ENCODE results near the gene UBL3.

The UBL3 gene

GRCh38 chr13:29810145-29810742, 40.2 kb downstream of the UBL3 start:
- DNase-seq (ENCODE audit: low read depth in 2 of 2), result no peak

GRCh38 chr13:29808264-29808663, 42.2 kb downstream of the UBL3 start:
- no peak for DNase-seq (ENCODE audit: low read depth in 2 of 2)

GRCh38 chr13:29805994-29806979, 44.1 kb downstream of the UBL3 start:
- no peak for DNase-seq (ENCODE audit: low read depth in 2 of 2)

GRCh38 chr13:29803221-29803620, 47.2 kb downstream of the UBL3 start:
- no peak for DNase-seq (ENCODE audit: low read depth in 2 of 2)

- DNase-seq (ENCODE audit: low read depth in 2 of 2), result no peak
Measured at GRCh38 chr13:29802621-29803020, 47.8 kb downstream of the UBL3 start.

GRCh38 chr13:29801737-29802305, 48.6 kb downstream of the UBL3 start:
- DNase-seq (ENCODE audit: low read depth in 2 of 2), result no peak

GRCh38 chr13:29801102-29801501, 49.3 kb downstream of the UBL3 start:
- no peak for DNase-seq (ENCODE audit: low read depth in 2 of 2)

- no peak for DNase-seq (ENCODE audit: low read depth in 2 of 2)
Measured at GRCh38 chr13:29800687-29801086, 49.7 kb downstream of the UBL3 start.

- DNase-seq (ENCODE audit: low read depth in 2 of 2), result no peak
Measured at GRCh38 chr13:29799041-29799440, 51.4 kb downstream of the UBL3 start.

GRCh38 chr13:29791997-29792780, 58.2 kb downstream of the UBL3 start:
- peak in 1 of 2 experiments; percentile 9 for DNase-seq (ENCODE audit: low read depth in 2 of 2)

GRCh38 chr13:29791508-29791907, 58.9 kb downstream of the UBL3 start:
- DNase-seq (ENCODE audit: low read depth in 2 of 2), result no peak

GRCh38 chr13:29786698-29787097, 63.7 kb downstream of the UBL3 start:
- DNase-seq (ENCODE audit: low read depth in 2 of 2), result no peak

- DNase-seq (ENCODE audit: low read depth in 2 of 2), result no peak
Measured at GRCh38 chr13:29785978-29786377, 64.4 kb downstream of the UBL3 start.

- DNase-seq (ENCODE audit: low read depth in 2 of 2), result no peak
Measured at GRCh38 chr13:29782798-29783197, 67.6 kb downstream of the UBL3 start.

GRCh38 chr13:29774830-29775229, 75.6 kb downstream of the UBL3 start:
- no peak for DNase-seq (ENCODE audit: low read depth in 2 of 2)

GRCh38 chr13:29771247-29771646, 79.2 kb downstream of the UBL3 start:
- peak in 1 of 2 experiments; percentile 11 for DNase-seq (ENCODE audit: low read depth in 2 of 2)

- no peak for DNase-seq (ENCODE audit: low read depth in 2 of 2)
Measured at GRCh38 chr13:29767006-29767405, 83.4 kb downstream of the UBL3 start.

- no peak for DNase-seq (ENCODE audit: low read depth in 2 of 2)
Measured at GRCh38 chr13:29763436-29764180, 86.8 kb downstream of the UBL3 start.

- DNase-seq (ENCODE audit: low read depth in 2 of 2), result no peak
Measured at GRCh38 chr13:29761815-29762214, 88.6 kb downstream of the UBL3 start.

- DNase-seq (ENCODE audit: low read depth in 2 of 2), result no peak
Measured at GRCh38 chr13:29761160-29761559, 89.3 kb downstream of the UBL3 start.

GRCh38 chr13:29760544-29760943, 89.9 kb downstream of the UBL3 start:
- DNase-seq (ENCODE audit: low read depth in 2 of 2), result no peak

Measured in fibroblast of skin of left quadriceps (primary cell).